NT2/D1 (cell line): ENCODE results near the gene NFIA.

ENCODE experiments used
- DNase-seq: peaks from one replicate; pipeline ENCODE4 v3.0.0-alpha.2; 2011; ENCODE audit warnings: low read depth, low spot score
- H3K27me3 ChIP-seq: 2 replicates; pipeline ENCODE4 v1.6.0; 2011; ENCODE audit warnings: mild to moderate bottlenecking; ENCODE audit not compliant: insufficient read length, insufficient read depth
- H3K36me3 ChIP-seq: 2 replicates; pipeline ENCODE4 v1.6.1; 2011; ENCODE audit warnings: mild to moderate bottlenecking, low read length, mixed read lengths; ENCODE audit not compliant: insufficient read depth, insufficient read length
- H3K4me1 ChIP-seq: 2 replicates; pipeline ENCODE4 v1.5.1; 2011; ENCODE audit not compliant: insufficient read depth, insufficient read length
- H3K4me3 ChIP-seq: 2 replicates; pipeline ENCODE4 v1.5.1; 2011; ENCODE audit warnings: low read depth; ENCODE audit not compliant: insufficient read length
- H3K9ac ChIP-seq: 2 replicates; pipeline ENCODE4 v1.6.0; 2011; ENCODE audit warnings: low read depth; ENCODE audit not compliant: insufficient read length
- H3K9me3 ChIP-seq: 2 replicates; pipeline ENCODE4 v1.5.1; 2011; ENCODE audit warnings: mild to moderate bottlenecking, low read length; ENCODE audit not compliant: insufficient read depth
- SUZ12 ChIP-seq: IDR thresholded peaks from 2 replicates; pipeline ENCODE4 v1.6.1; 2011; ENCODE audit not compliant: insufficient read length, insufficient read depth; ENCODE audit errors: extremely low read depth
- YY1 ChIP-seq: IDR thresholded peaks from 2 replicates; pipeline ENCODE4 v1.6.1; 2011; ENCODE audit not compliant: insufficient read length, insufficient read depth
- ZNF274 ChIP-seq: IDR thresholded peaks from 2 replicates; pipeline ENCODE4 v1.6.1; 2011; ENCODE audit warnings: mild to moderate bottlenecking, low read depth, low read length

The NFIA gene

GRCh38 chr1:61299463-61299862, 217.1 kb downstream of the NFIA start:
- H3K36me3 ChIP-seq = no peaks in the 10 kb centered on the region
- no peak for DNase-seq
- H3K27me3 ChIP-seq = no peaks in the 10 kb centered on the region
- H3K4me3 ChIP-seq = no peak overlapping the region
- TF ChIP-seq SUZ12 (no peak), YY1 (no peak)
- H3K4me1 ChIP-seq = no peaks in the 10 kb centered on the region
- no peak overlapping the region for H3K9ac ChIP-seq
- peaks cover 28% of the 10 kb centered on the region for H3K9me3 ChIP-seq

GRCh38 chr1:61300899-61301298, 218.5 kb downstream of the NFIA start:
- Histone ChIP-seq H3K36me3 (no peaks in the 10 kb centered on the region), H3K9ac (no peak overlapping the region), H3K4me1 (no peaks in the 10 kb centered on the region), H3K9me3 (peaks cover 28% of the 10 kb centered on the region), H3K4me3 (no peak overlapping the region), H3K27me3 (no peaks in the 10 kb centered on the region)
- no peak for TF ChIP-seq YY1
- no peak for TF ChIP-seq SUZ12
- TF ChIP-seq ZNF274 = no peak
- DNase-seq = peak; percentile 83

GRCh38 chr1:61301824-61302657, 219.7 kb downstream of the NFIA start:
- no peaks in the 10 kb centered on the region for H3K4me1 ChIP-seq
- H3K36me3 ChIP-seq = no peaks in the 10 kb centered on the region
- no peak overlapping the region for H3K4me3 ChIP-seq
- peaks cover 28% of the 10 kb centered on the region for H3K9me3 ChIP-seq
- no peaks in the 10 kb centered on the region for H3K27me3 ChIP-seq
- TF ChIP-seq YY1 (no peak), ZNF274 (no peak)
- DNase-seq = no peak
- no peak overlapping the region for H3K9ac ChIP-seq

- Histone ChIP-seq H3K9me3 (no peaks in the 10 kb centered on the region), H3K27me3 (no peaks in the 10 kb centered on the region), H3K4me1 (no peaks in the 10 kb centered on the region), H3K4me3 (no peak overlapping the region), H3K9ac (no peak overlapping the region), H3K36me3 (no peaks in the 10 kb centered on the region)
- no peak for DNase-seq
- TF ChIP-seq YY1 = no peak
- no peak for TF ChIP-seq SUZ12
- no peak for TF ChIP-seq ZNF274
Observed at GRCh38 chr1:61307422-61308142, 225.2 kb downstream of the NFIA start.

GRCh38 chr1:61310057-61310456, 227.7 kb downstream of the NFIA start:
- no peaks in the 10 kb centered on the region for H3K27me3 ChIP-seq

GRCh38 chr1:61310538-61310937, 228.2 kb downstream of the NFIA start:
- Histone ChIP-seq H3K9me3 (no peaks in the 10 kb centered on the region), H3K36me3 (no peaks in the 10 kb centered on the region), H3K27me3 (no peaks in the 10 kb centered on the region), H3K4me1 (no peaks in the 10 kb centered on the region), H3K4me3 (no peak overlapping the region), H3K9ac (no peak overlapping the region)
- TF ChIP-seq YY1 = no peak
- TF ChIP-seq SUZ12 = no peak
- no peak for TF ChIP-seq ZNF274
- DNase-seq = no peak

More at GRCh38 chr1:61310057-61310456, 227.7 kb downstream of the NFIA start:
- no peaks in the 10 kb centered on the region for H3K36me3 ChIP-seq
- no peak for DNase-seq
- no peak overlapping the region for H3K9ac ChIP-seq
- TF ChIP-seq YY1 (no peak), SUZ12 (no peak), ZNF274 (no peak)
- H3K4me3 ChIP-seq = no peak overlapping the region
- H3K9me3 ChIP-seq = no peaks in the 10 kb centered on the region
- H3K4me1 ChIP-seq = no peaks in the 10 kb centered on the region

- H3K4me1 ChIP-seq = no peaks in the 10 kb centered on the region
- TF ChIP-seq SUZ12 (no peak), ZNF274 (no peak), YY1 (no peak)
- H3K9ac ChIP-seq = no peak overlapping the region
- no peaks in the 10 kb centered on the region for H3K9me3 ChIP-seq
- H3K27me3 ChIP-seq = no peaks in the 10 kb centered on the region
- DNase-seq = no peak
- H3K36me3 ChIP-seq = no peaks in the 10 kb centered on the region
- H3K4me3 ChIP-seq = no peak overlapping the region
Observed at GRCh38 chr1:61313906-61314422, 231.6 kb downstream of the NFIA start.
